NT2/D1 (cell line): Measurements from ENCODE around the gene PIGA.

Experiments used
- SUZ12 ChIP-seq: IDR thresholded peaks from 2 replicates; pipeline ENCODE4 v1.6.1; 2011; ENCODE audit not compliant: insufficient read length, insufficient read depth; ENCODE audit errors: extremely low read depth
- YY1 ChIP-seq: IDR thresholded peaks from 2 replicates; pipeline ENCODE4 v1.6.1; 2011; ENCODE audit not compliant: insufficient read length, insufficient read depth

- TF ChIP-seq SUZ12 (no peak), YY1 (no peak)
Observed at GRCh38 chrX:15271757-15272156, 63.6 kb downstream of the PIGA start.
